ENCODE results near the gene TRIO. TPM values are rescaled to one million over a fixed set of nuclear protein-coding genes. Genes with fewer than 3 reads are reported as not detected.

The TRIO gene
- total RNA-seq, 2 experiments from 2014 or later, result 3.6 to 4.6 TPM

GRCh38 chr5:14261235-14261634 is 118.1 kb downstream of the TRIO start:
- no peak for DNase-seq
- H3K4me3 Mint-ChIP-seq, result no peak overlapping the region
- H3K27me3 Mint-ChIP-seq (ENCODE audit: low read depth), result peaks cover 21% of the 10 kb centered on the region
- no peak overlapping the region for H3K27ac Mint-ChIP-seq
- no peaks in the 10 kb centered on the region for H3K36me3 Mint-ChIP-seq (ENCODE audit: low read depth)
- intact Hi-C loops (cut with micrococcal nuclease), result no loop called here
- peaks cover under 1% of the 10 kb centered on the region for H3K9me3 Mint-ChIP-seq
- CTCF ChIA-PET, result interaction anchor here (1.3 kb wide), 1 partner anchor 9 kb away, joined by 4 read pairs; no protein-coding TSS in a partner anchor
- H3K4me1 Mint-ChIP-seq (ENCODE audit: low read depth), result peaks cover 8% of the 10 kb centered on the region

- Mint-ChIP-seq H3K4me1 (ENCODE audit: low read depth) (peaks cover 8% of the 10 kb centered on the region), H3K27me3 (ENCODE audit: low read depth) (peaks cover 22% of the 10 kb centered on the region), H3K9me3 (no peaks in the 10 kb centered on the region), H3K27ac (no peak overlapping the region), H3K36me3 (ENCODE audit: low read depth) (no peaks in the 10 kb centered on the region), H3K4me3 (no peak overlapping the region)
- intact Hi-C loops (cut with micrococcal nuclease), result no loop called here
- CTCF ChIA-PET, result interaction anchor here (1.3 kb wide), 1 partner anchor 8 kb away, joined by 4 read pairs; no protein-coding TSS in a partner anchor
- no peak for DNase-seq
Measured at GRCh38 chr5:14261856-14262611, 118.9 kb downstream of the TRIO start.

GRCh38 chr5:14263113-14263512 is 120.0 kb downstream of the TRIO start:
- Mint-ChIP-seq H3K27me3 (ENCODE audit: low read depth) (peaks cover 24% of the 10 kb centered on the region), H3K36me3 (ENCODE audit: low read depth) (no peaks in the 10 kb centered on the region), H3K27ac (no peak overlapping the region), H3K4me3 (no peak overlapping the region), H3K9me3 (no peaks in the 10 kb centered on the region), H3K4me1 (ENCODE audit: low read depth) (peaks cover 9% of the 10 kb centered on the region)
- intact Hi-C loops (cut with micrococcal nuclease), result no loop called here
- DNase-seq, result no peak
- CTCF ChIA-PET, result no interaction called here

- Mint-ChIP-seq H3K4me3 (no peak overlapping the region), H3K27ac (no peak overlapping the region), H3K27me3 (ENCODE audit: low read depth) (peaks cover 28% of the 10 kb centered on the region), H3K4me1 (ENCODE audit: low read depth) (peaks cover 10% of the 10 kb centered on the region), H3K9me3 (no peaks in the 10 kb centered on the region), H3K36me3 (ENCODE audit: low read depth) (no peaks in the 10 kb centered on the region)
- DNase-seq, result no peak
- intact Hi-C loops (cut with micrococcal nuclease), result loop anchor here (1.0 kb wide), 1 partner anchor 121 kb away; no protein-coding TSS in a partner anchor
- CTCF ChIA-PET, result no interaction called here
Measured at GRCh38 chr5:14263699-14264098, 120.6 kb downstream of the TRIO start.

GRCh38 chr5:14264605-14265316 is 121.6 kb downstream of the TRIO start:
- peak overlapping the region; percentile 52 for H3K4me3 Mint-ChIP-seq
- CTCF ChIA-PET, result interaction anchor here (0.6 to 0.7 kb wide), 3 partner anchors 15 to 93 kb away, joined by 3 to 4 read pairs (median 3); no protein-coding TSS in a partner anchor
- H3K36me3 Mint-ChIP-seq (ENCODE audit: low read depth), result no peaks in the 10 kb centered on the region
- H3K9me3 Mint-ChIP-seq, result no peaks in the 10 kb centered on the region
- peaks cover 32% of the 10 kb centered on the region for H3K27me3 Mint-ChIP-seq (ENCODE audit: low read depth)
- peak; percentile 85 for DNase-seq
- intact Hi-C loops (cut with micrococcal nuclease), result loop anchor here (1.0 kb wide), 1 partner anchor 122 kb away; no protein-coding TSS in a partner anchor
- peaks cover 10% of the 10 kb centered on the region for H3K4me1 Mint-ChIP-seq (ENCODE audit: low read depth)
- H3K27ac Mint-ChIP-seq, result no peak overlapping the region

GRCh38 chr5:14265570-14265969 is 122.4 kb downstream of the TRIO start:
- peaks cover 10% of the 10 kb centered on the region for H3K4me1 Mint-ChIP-seq (ENCODE audit: low read depth)
- no peaks in the 10 kb centered on the region for H3K9me3 Mint-ChIP-seq
- no peak overlapping the region for H3K27ac Mint-ChIP-seq
- H3K27me3 Mint-ChIP-seq (ENCODE audit: low read depth), result peaks cover 32% of the 10 kb centered on the region
- CTCF ChIA-PET, result interaction anchor here (0.6 kb wide), 1 partner anchor 94 kb away, joined by 3 read pairs; no protein-coding TSS in a partner anchor
- no peak for DNase-seq
- H3K36me3 Mint-ChIP-seq (ENCODE audit: low read depth), result no peaks in the 10 kb centered on the region
- intact Hi-C loops (cut with micrococcal nuclease), result no loop called here
- H3K4me3 Mint-ChIP-seq, result no peak overlapping the region

GRCh38 chr5:14266171-14266570 is 123.0 kb downstream of the TRIO start:
- Mint-ChIP-seq H3K9me3 (no peaks in the 10 kb centered on the region), H3K4me1 (ENCODE audit: low read depth) (peaks cover 10% of the 10 kb centered on the region), H3K4me3 (no peak overlapping the region), H3K27ac (no peak overlapping the region), H3K36me3 (ENCODE audit: low read depth) (no peaks in the 10 kb centered on the region), H3K27me3 (ENCODE audit: low read depth) (peaks cover 32% of the 10 kb centered on the region)
- DNase-seq, result no peak
- intact Hi-C loops (cut with micrococcal nuclease), result no loop called here
- CTCF ChIA-PET, result no interaction called here

GRCh38 chr5:14266686-14267085 is 123.5 kb downstream of the TRIO start:
- no peaks in the 10 kb centered on the region for H3K36me3 Mint-ChIP-seq (ENCODE audit: low read depth)
- H3K9me3 Mint-ChIP-seq, result no peaks in the 10 kb centered on the region

GRCh38 chr5:14267166-14267838 is 124.2 kb downstream of the TRIO start:
- Mint-ChIP-seq H3K36me3 (ENCODE audit: low read depth) (no peaks in the 10 kb centered on the region), H3K27ac (no peak overlapping the region), H3K9me3 (no peaks in the 10 kb centered on the region), H3K4me3 (no peak overlapping the region), H3K27me3 (ENCODE audit: low read depth) (peaks cover 34% of the 10 kb centered on the region), H3K4me1 (ENCODE audit: low read depth) (peaks cover 10% of the 10 kb centered on the region)
- CTCF ChIA-PET, result no interaction called here
- no peak for DNase-seq
- intact Hi-C loops (cut with micrococcal nuclease), result no loop called here

More at GRCh38 chr5:14266686-14267085, 123.5 kb downstream of the TRIO start:
- intact Hi-C loops (cut with micrococcal nuclease), result no loop called here
- CTCF ChIA-PET, result no interaction called here
- Mint-ChIP-seq H3K4me3 (no peak overlapping the region), H3K27me3 (ENCODE audit: low read depth) (peaks cover 32% of the 10 kb centered on the region), H3K4me1 (ENCODE audit: low read depth) (peaks cover 10% of the 10 kb centered on the region), H3K27ac (no peak overlapping the region)
- no peak for DNase-seq

GRCh38 chr5:14267991-14268708 is 125.0 kb downstream of the TRIO start:
- CTCF ChIA-PET, result no interaction called here
- no peaks in the 10 kb centered on the region for H3K36me3 Mint-ChIP-seq (ENCODE audit: low read depth)
- H3K4me1 Mint-ChIP-seq (ENCODE audit: low read depth), result peaks cover 10% of the 10 kb centered on the region
- no peak overlapping the region for H3K4me3 Mint-ChIP-seq
- no peak for DNase-seq
- no peaks in the 10 kb centered on the region for H3K9me3 Mint-ChIP-seq
- intact Hi-C loops (cut with micrococcal nuclease), result no loop called here
- no peak overlapping the region for H3K27ac Mint-ChIP-seq
- peaks cover 31% of the 10 kb centered on the region for H3K27me3 Mint-ChIP-seq (ENCODE audit: low read depth)

- no peaks in the 10 kb centered on the region for H3K9me3 Mint-ChIP-seq
Measured at GRCh38 chr5:14268738-14269137, 125.6 kb downstream of the TRIO start.

GRCh38 chr5:14269395-14269794 is 126.3 kb downstream of the TRIO start:
- no peak for DNase-seq
- Mint-ChIP-seq H3K9me3 (no peaks in the 10 kb centered on the region), H3K27ac (no peak overlapping the region), H3K36me3 (ENCODE audit: low read depth) (no peaks in the 10 kb centered on the region), H3K4me1 (ENCODE audit: low read depth) (peaks cover 10% of the 10 kb centered on the region), H3K4me3 (no peak overlapping the region), H3K27me3 (ENCODE audit: low read depth) (peaks cover 26% of the 10 kb centered on the region)
- CTCF ChIA-PET, result interaction anchor here (0.6 to 1.3 kb wide), 4 partner anchors 11 to 322 kb away, joined by 3 to 8 read pairs (median 3); no protein-coding TSS in a partner anchor
- intact Hi-C loops (cut with micrococcal nuclease), result no loop called here

More at GRCh38 chr5:14268738-14269137, 125.6 kb downstream of the TRIO start:
- Mint-ChIP-seq H3K27me3 (ENCODE audit: low read depth) (peaks cover 27% of the 10 kb centered on the region), H3K4me3 (no peak overlapping the region), H3K36me3 (ENCODE audit: low read depth) (no peaks in the 10 kb centered on the region), H3K27ac (no peak overlapping the region), H3K4me1 (ENCODE audit: low read depth) (peaks cover 10% of the 10 kb centered on the region)
- intact Hi-C loops (cut with micrococcal nuclease), result no loop called here
- CTCF ChIA-PET, result no interaction called here
- DNase-seq, result no peak

All from activated naive CD4-positive, alpha-beta T cell treated with anti-CD3 and anti-CD28 coated beads for 36 hours (primary cell).